Keratinocyte (primary cell): Measurements from ENCODE around the gene SLC25A12.

ENCODE experiments used
- EZH2 ChIP-seq: IDR thresholded peaks from one replicate; pipeline ENCODE4 v1.6.1; 2012; ENCODE audit warnings: inconsistent platforms, mild to moderate bottlenecking, low read length, moderate library complexity
- TF ChIP-seq, protein P1 (sequence below), 3 experiments: IDR thresholded peaks in 1 of 3; conservative IDR thresholded peaks in 1 of 3; optimal IDR thresholded peaks in 1 of 3; 2 replicates in 2 of 3; 3 replicates in 1 of 3; pipeline versions ENCODE3 to v1.5.1; 2011; ENCODE audit warnings: low read length in 3 of 3, mild to moderate bottlenecking in 3 of 3, moderate library complexity in 2 of 3, control low read depth in 1 of 3, inconsistent platforms in 1 of 3; ENCODE audit not compliant: insufficient read depth in 2 of 3; ENCODE audit errors: extremely low read depth in 1 of 3

DNA sequence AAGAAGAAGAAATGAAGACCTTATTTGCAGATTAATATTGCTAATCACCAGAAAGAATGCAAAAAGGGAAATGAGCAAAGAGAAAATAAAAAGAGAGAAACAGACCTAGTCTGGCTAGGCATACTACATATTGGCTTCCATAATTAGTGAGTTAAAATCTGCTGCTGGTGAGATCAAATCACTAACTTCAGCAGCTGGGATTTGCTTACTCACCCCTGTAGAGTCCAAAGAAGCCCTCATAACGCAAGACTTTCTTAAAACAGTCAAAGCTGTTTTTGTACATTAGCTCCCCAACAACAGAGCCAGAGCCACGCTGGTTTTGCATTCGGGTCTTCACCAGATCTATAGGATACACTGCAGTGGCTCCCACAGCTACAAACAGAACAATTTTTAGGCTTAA, 80.9 kb downstream of the SLC25A12 start:
- TF ChIP-seq, protein P1, sequence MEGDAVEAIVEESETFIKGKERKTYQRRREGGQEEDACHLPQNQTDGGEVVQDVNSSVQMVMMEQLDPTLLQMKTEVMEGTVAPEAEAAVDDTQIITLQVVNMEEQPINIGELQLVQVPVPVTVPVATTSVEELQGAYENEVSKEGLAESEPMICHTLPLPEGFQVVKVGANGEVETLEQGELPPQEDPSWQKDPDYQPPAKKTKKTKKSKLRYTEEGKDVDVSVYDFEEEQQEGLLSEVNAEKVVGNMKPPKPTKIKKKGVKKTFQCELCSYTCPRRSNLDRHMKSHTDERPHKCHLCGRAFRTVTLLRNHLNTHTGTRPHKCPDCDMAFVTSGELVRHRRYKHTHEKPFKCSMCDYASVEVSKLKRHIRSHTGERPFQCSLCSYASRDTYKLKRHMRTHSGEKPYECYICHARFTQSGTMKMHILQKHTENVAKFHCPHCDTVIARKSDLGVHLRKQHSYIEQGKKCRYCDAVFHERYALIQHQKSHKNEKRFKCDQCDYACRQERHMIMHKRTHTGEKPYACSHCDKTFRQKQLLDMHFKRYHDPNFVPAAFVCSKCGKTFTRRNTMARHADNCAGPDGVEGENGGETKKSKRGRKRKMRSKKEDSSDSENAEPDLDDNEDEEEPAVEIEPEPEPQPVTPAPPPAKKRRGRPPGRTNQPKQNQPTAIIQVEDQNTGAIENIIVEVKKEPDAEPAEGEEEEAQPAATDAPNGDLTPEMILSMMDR (optimal IDR thresholded peaks at IDR 0.05 in 1 of 3, IDR thresholded peaks at IDR 0.05 in 1 of 3, conservative IDR thresholded peaks at IDR 0.05 in 1 of 3; ENCODE audit: extremely low read depth in 1 of 3, insufficient read depth in 2 of 3, low read length in 3 of 3): no peak
- no peak for TF ChIP-seq EZH2
